MM.1S (cell line): ENCODE measurements around the gene ETV7.

Source experiments
- EZH2 ChIP-seq: fragments of 300-600 bp; sonication (generic); optimal IDR thresholded peaks from 2 replicates; pipeline ENCODE3; 2017; ENCODE audit warnings: low read depth, mild to moderate bottlenecking, antibody characterized with exemption, low read length, mixed read lengths
- TF ChIP-seq, protein P1 (sequence below): fragments of 300-600 bp; sonication (generic); IDR thresholded peaks from 2 replicates; pipeline ENCODE4 v1.5.1; 2016; ENCODE audit warnings: antibody characterized with exemption, low read length, mixed read lengths

DNA sequence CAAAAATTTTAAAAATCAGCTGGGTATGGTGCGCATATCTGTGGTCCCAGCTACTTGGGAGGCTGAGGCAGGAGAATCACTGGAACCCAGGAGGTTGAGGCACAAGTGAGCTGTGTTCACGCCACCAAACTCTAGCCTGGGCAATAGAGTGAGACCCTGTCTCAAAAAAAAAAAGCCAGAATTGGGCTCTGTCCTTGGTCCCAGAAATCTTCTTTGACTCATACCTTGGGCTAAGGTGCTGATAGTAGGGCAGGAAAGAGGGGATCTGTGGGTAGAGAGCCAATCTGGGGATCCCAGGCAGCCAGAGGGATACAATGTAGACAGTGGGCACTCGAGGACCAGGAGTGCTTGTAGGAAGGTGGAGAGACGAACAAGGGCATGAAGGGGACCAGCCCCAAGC is 13.3 kb downstream of the ETV7 start:
- TF ChIP-seq, protein P1, sequence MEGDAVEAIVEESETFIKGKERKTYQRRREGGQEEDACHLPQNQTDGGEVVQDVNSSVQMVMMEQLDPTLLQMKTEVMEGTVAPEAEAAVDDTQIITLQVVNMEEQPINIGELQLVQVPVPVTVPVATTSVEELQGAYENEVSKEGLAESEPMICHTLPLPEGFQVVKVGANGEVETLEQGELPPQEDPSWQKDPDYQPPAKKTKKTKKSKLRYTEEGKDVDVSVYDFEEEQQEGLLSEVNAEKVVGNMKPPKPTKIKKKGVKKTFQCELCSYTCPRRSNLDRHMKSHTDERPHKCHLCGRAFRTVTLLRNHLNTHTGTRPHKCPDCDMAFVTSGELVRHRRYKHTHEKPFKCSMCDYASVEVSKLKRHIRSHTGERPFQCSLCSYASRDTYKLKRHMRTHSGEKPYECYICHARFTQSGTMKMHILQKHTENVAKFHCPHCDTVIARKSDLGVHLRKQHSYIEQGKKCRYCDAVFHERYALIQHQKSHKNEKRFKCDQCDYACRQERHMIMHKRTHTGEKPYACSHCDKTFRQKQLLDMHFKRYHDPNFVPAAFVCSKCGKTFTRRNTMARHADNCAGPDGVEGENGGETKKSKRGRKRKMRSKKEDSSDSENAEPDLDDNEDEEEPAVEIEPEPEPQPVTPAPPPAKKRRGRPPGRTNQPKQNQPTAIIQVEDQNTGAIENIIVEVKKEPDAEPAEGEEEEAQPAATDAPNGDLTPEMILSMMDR, result no peak
- TF ChIP-seq EZH2, result no peak
